Muscle of arm (tissue), 12 donors: ENCODE results near the gene OVCA2. TPM values are rescaled to one million over a fixed set of nuclear protein-coding genes. Genes with fewer than 3 reads are reported as not detected.
A peak's percentile ranks its signal among the peaks of the same experiment; 100 is the strongest.

ENCODE experiments used
- DNase-seq: peaks from one replicate; pipeline ENCODE4 v3.0.0-alpha.2; 2013
- polyA plus RNA-seq, 12 donors: library from polyadenylated mRNA; unstranded; fragments of 120-200 nt; gene quantifications; one replicate each; pipeline ENCODE4 v1.2.1, GENCODE V29; 2013; ENCODE audit not compliant: insufficient read length in 12 of 12

Gene OVCA2
- polyA plus RNA-seq, 12 donors: 7.8 to 12.7 (median 10.2) TPM; not detected in 2

DNA sequence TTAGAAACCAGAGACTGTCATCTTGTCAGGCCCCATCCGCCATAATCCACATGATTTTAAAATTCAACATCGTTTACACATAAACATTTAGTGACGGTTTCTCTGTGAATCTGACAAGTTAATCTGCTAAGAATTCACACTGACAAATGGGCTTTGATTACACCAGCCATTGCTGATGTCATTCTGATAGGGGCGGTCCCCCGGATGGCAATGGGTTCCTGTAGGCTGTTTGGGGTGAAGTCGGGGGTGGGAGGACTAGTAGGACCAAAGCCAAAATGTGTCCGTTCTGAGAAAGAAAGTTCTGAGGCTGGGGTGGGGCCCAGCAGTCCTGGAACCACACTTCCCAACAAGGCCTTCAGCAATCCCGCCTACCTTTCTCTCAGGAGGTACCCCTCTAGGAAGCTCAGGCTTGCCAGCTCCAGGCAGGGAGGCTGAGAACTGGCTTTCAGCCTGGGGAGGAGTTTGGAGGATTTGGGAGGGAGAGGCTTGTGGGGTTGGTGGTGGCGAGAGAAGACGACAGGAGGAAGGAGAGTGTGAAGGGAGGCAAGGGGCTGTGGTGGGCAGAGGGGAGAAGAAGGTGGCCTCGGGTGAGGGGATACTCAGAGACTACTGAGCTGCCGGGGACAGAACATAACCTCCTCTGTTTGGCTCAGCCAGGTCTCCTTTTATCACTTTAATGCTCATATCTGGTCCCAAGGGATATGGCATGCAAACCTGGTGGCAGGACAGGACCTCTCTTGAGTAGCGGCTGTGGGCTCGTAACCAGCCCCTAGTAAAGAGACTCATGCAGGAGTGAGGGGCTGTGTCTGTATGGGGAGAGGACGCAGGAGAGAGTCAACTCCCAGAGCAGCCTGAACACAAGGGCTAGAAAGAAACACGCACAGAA is 21.7 kb downstream of the OVCA2 start:
- no peak for DNase-seq

DNA sequence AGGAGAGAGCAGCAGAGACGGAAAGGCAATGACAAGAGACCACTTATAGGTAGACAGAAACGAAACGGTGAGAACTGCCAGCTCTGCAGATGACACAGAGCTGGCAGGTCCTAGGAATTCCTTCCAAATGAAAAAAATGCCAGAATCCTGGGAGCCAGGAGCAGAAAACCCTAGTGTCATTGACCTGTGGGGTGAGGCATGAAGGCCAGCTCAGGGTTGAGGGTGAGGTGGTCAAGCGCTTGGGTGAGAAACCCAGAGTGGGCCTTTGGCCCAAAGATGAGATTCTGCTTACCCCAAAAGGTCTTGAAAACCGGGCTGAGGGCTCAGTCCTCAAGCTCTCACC is 22.3 kb downstream of the OVCA2 start:
- DNase-seq: no peak

DNA sequence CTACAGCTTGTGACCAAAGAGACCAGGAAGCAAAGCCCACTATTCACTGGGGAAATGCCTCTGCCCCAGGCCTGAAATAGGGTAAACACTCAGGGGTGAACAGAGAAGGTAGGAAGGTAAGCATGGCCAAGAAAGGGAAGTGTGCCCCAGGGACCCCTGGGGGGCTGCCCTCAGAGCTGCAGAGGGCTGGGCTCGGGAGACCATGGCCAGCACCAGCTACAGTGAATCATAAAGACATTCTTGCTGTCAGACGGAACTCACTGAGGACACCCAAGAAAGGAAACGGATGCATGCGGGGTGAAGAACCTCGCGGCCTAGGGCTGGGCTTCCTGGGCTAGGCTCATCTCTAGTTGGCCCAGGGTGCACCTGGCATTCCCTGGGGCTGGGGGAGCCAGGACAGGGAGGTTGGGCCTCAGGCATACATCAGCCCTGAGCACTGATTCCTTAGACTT is 22.7 kb downstream of the OVCA2 start:
- no peak for DNase-seq

DNA sequence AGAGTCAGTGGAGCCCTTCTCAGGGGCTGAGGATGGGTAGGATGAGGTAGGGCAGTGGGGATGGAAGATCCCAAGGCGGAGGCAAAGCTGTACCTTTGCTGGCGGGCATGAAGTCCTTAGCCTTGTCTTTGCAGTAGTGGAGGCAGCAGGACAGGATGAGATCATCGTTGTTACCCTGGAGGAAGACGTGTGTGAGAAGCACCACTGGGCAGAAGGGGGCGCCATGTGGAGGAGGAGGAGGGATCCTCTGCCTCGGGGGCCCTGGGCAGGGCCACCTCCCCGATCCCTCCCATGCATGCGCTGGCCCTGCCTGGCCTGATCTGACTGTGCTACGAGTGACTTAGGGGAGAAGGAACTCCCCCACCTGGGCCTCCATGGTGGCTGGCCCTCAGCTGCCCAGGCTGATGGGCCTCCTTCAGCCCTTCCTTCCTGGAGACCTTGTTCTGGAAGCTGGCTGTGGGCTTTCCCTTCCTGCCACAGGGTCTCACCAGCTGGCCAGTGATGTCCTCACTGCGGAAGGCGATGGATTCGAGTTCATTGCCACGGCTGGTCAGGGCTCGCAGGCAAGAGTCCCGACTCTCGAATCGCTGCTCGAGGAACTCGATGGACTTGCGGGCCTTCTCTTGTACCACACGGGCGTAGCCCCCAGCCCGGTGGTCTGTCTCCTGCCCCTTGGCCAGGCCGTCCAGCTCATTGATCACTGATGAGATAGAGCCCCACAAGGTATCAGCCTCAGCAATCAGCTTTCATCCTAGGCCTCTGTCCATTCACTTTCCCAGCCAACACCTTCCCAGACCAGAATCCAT is 23.4 kb downstream of the OVCA2 start:
- DNase-seq: no peak

DNA sequence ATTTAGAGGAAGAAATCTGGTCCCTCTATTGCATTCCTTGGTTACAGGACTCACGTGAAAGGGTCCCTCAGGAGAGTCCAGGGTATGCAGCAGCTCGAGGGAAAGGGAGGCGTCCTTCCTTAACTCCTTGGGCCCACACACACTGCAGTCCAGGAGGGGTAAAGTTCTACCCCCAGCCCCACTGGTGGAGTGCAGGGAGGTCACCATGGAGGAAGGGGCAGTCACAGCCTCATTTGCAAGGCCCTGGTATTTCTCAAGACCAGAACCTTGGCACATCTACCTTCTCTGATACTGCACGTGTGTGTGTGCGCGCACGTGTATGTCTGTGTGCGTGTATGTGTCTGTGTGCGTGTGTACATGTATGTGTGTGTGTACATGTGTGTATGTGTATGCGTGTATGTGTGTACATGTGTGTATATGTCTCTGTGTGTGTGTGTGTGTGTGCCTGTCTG is 24.2 kb downstream of the OVCA2 start:
- no peak for DNase-seq

DNA sequence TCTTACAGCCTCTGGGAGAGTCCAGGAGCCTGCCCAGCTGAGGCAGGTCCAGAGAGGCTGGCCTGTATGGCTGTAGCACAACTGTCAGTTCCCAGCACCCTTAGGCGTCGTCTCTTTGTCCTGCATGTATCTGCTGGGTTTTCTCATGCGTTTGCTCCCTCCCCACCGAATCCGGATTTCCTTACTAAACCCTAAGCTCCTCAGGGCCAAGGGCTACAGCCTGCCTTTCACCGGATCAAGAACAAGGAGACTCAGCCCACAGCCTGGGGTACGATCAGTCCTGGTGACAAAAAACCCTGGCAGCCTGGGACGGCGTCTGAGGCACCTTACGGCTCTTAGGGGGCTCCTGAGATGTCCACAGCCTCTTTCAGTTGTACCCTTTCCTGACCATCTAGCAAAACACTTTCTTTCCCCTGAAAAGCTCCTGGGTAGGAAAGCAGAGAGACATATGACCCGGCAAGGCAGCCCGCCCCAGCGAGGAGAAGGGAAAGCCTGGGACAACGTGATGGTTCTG is 25.3 kb downstream of the OVCA2 start:
- DNase-seq: no peak

DNA sequence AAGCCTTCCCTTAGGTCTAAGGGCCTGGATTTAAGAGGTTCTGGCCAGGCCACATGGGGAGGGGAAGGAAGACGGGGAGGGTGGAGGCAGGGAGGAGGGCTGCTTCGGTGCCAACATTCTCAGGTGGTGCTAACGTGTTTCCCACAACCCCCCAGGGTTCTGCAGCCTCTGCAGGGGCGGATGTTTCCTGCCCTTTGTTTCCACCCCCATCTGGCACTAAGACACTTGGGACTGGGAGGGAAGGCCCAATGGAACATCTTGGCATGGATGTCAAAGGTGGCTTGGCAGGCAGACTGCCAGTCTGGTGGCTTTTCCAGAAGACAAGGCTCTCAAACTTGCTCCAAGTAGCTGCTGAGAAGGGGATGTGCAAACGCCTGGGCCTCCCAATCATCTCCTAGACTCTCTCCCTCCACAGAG is 25.8 kb downstream of the OVCA2 start:
- DNase-seq: no peak

DNA sequence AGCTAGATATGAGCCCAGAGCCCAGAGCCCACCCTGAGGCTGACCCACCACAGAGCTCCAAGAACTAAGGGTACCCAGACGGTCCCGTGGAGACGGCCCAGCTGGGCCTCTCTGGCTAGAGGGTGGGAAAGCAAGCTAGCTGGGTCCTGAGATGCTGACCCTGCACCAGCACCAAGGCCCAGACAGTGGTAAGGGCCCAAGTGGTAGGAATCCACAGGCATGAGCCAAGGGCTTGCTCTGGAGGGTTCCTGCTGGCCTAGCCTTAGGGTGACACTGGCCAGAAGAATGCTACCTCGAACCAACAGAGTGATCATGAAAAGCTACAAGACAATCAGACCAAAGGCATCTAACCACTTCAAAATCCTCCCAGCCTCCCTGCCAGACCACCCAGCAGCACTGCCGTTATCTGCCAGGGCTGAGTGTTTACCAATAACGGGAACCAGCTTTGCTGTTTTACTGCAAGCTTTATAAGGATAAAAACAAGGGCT is 26.3 kb downstream of the OVCA2 start:
- DNase-seq: no peak

DNA sequence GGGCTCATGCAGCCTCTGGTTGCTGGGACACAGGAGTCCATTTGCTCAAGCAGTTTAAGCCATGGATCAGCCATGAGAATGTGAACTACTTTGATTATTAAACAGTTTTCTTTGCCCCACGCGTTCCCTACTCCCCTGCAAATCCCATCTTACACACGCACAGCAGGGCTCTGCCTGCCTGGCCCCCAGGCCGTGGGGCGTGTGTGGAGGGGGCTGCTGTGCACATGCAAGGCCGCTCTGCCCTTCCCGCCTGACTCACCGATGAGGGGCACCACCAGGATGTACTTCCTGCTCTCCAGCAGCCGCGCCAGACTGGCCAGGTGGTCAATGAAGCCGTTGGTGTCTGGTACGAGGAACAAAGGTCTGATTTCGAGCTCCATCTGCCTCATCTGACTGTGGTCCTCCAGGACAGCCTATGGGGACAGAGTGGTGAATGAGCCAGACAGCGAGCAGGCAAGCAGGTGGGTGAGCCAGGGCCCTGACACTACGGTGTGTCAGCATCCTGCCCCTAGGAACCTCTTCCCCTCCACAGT is 26.8 kb downstream of the OVCA2 start:
- no peak for DNase-seq

DNA sequence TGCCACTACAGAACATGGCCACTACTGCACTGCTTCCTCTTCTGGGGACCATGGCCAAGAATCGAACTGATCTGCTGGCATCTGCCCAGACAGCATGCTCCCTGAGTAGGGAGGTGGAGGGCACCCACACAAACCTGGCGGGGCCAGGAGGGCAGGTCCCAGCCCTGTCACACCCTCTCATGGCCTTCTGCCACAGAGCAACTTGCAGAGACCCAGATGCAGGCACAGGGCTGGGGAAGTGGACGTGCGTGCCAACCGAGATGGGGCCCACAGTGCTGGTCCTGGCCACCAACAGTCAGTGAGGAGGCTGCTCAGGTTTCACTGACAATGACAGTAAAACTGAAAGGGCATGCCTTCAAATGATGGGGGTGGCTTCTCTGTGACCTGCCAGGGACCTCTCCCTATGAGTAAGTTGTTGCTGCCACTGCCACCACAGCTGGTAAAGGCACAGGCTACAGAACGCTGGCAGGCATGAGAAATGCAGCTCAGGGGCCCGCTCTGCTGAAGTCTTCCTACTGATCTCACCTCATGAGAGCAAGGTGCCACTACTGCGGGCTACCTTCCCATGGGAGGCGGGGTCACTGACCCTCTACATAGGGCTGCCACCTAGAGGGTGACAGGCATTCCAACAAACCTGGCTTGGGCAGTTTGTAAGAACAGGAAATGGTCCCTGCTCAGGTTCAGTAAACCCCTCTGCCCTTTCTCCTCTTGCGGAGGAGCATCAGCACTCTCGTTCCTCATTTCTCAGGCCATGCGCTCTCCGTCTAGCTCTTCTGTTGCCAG is 28.6 kb downstream of the OVCA2 start:
- no peak for DNase-seq

DNA sequence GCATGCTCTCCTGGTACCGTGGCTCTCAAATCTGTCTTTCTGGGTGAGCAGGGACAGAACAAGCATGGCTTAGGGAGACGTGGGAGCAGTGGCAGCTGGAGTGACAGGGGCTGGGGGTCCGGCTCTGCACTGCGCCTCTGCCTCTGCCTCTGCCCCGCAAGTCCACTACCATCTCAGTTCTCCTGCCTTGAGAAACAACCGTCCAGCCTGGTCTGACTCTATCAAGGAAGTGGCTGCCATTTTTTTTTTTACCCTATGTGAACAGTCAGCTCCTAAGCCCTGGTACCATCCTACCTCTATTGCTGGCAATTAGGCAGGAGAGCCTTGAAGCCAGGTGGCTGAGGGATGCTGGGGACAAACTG is 29.2 kb downstream of the OVCA2 start:
- DNase-seq: no peak

DNA sequence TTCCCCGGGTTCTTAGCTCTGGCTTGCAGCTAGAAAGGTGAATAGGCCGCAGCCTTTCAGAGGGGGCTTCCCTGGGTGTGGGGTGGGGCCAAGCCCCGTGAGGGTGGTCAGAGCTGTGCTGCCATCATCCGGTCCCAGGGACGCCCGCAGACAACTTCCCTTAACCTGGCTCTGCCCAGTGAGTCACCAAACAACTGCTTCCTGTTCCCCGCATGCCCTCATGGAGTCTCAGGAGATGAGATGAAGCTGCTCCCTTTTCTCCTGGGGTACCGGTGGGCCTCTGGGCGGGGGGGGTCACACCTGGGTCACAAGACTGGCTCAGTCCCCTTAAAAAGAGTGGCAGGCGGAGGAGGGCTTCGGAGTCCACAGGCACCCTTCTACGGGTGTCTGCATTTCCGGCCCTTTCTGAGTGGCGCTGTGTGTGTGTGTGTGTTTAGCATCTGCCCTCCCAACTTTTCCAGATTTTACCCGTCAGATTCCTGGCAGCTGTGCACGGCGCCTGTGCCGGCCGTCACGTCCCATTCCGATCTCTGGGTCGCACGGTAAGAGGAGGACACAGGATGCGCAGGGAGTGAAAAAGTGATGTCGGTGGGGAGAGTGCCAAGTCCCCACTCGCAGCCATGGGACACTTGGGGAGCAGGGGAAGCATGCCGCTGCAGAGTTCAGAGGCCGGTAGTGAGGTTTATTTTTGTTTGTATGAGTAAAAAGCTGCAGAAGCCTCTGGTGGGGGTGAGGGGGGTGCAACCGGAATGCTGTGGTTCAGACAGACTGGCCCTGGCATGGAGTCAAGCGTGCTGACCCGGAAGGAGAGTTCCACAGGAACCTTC is 29.8 kb downstream of the OVCA2 start:
- no peak for DNase-seq

DNA sequence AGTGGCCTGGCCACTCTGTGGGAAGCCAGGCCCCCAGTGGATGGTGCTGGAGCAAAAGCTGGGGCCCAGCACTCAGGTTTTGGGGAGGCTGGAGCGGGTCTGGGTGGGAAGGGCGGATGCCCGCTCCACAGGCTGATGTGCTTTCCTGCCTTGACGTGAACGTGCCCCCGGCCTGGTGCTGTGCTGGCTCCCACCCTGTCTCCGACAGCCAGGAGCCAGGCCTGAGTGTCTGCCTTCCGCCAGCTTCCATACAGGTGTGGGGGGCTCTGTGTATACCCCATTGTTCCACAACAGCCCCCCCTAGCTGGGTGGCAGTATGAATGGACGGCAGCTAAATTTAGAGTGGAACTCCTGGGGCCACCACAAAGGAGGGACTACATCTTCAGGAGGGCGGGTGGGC is 33.1 kb downstream of the OVCA2 start:
- DNase-seq: no peak

DNA sequence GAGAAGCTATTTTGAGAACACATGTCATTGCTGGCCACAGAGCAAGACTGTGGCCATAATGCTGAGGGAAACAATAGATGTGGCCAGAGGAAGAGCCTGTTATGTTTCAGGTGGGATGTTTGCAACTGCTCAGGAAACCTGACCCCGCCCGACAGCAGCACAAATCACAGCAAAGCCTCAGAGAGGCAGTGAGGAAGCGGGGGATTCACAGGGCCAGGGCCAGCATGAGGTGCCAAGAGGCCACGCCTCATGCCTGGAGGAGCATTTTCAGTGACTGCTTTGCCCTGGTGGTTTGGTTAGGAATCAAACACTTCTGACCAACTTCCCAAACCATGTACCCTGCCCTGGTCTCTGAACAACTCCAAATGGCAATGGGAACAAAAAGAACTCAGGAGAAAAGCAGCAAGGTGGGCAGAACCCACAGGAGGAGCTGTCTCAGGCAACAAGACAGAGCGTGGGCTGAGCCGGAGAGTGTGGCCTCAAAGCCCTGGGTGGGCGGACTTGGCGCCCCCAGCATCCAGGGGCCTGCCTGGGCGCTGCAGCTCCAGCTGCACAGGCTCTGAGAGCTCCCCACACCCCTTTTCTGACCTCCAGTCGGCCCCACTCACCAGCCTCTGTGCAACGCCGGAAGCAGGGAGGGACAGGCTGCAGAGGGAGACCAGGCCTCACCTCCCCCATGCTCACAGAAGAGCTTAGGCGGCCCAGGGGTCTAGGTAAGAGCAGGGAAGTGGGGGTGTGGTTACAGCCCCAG is 33.7 kb downstream of the OVCA2 start:
- peak; percentile 75 for DNase-seq

DNA sequence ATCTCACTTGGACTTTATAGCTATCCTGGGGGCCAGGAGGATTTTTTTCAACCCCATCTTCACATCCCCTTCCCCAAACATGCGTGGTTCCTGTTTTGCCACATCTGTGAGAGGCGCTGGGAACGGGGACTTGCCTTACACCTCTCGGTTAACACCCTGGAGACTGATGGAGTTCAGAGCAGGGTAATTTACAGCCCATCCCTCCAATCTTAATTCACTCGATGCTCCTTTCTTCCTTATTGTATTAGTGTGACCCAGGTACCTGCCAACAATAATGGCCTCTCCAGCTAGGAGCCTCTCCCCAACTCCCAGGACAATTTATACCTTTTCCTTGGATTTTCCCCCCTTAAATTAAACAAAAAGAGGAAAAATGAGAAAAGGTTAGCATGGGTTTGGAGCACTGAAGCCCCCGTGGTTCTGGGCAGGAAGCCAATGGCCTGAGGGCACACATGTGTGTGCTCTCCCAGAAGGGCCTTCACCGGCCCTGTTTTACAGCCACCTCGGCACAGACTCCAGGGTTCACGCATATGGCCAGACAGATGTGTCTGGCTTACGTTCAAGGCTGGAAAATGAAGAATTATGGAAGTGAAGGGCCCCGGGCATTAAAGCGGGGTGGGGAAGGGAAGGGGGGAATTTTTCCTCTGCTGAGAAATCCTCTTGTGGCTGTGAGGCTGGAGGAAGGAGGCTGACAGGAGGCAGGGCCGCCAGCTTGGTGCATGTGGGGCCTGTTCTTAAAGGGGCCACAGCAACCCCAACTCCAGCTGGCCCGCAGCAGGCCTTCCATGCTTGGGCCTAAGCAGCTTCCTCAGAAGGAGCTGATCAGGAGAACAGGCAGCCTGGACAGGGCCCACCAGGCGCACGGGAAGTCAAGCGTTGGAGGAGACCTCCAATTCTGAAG is 34.5 kb downstream of the OVCA2 start:
- peak; percentile 64 for DNase-seq

DNA sequence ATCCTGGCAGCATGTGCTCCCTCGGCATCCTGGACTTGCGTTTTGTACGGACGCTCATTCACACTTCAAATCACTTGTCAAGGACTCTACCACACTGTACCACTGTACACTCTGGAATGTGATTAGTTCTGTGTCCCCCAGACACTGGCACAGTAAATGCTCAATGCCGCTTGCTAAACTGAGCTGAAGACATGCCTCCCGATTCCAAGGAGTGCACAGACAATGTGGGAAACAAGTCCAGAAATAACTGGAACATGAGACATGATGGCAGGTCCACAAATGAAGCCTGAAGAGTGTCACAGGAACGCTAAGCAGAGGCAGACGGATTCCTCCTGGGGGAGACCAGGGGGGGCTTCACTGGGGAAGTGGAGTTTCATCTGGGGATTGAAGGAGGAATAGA is 35.2 kb downstream of the OVCA2 start:
- DNase-seq: no peak

DNA sequence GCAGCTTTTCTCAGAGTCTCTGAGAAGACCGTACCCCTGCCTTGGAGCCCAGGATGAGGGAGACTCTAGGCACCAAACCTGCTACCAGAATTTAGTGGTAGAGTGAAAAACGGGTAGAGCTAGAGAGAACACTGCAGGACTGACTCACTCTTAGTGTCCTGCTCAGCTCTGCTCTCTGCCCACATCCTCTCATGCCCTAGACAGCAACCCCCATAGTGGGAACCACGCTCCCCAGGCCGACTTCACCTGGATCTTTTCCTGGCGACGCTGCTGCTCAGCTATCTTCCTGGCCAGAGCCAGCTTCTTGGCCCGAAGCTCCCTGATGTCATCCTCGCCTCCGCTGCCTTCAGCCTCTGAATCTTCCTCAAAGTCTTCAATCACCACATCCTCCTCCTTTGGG is 39.7 kb downstream of the OVCA2 start:
- no peak for DNase-seq

DNA sequence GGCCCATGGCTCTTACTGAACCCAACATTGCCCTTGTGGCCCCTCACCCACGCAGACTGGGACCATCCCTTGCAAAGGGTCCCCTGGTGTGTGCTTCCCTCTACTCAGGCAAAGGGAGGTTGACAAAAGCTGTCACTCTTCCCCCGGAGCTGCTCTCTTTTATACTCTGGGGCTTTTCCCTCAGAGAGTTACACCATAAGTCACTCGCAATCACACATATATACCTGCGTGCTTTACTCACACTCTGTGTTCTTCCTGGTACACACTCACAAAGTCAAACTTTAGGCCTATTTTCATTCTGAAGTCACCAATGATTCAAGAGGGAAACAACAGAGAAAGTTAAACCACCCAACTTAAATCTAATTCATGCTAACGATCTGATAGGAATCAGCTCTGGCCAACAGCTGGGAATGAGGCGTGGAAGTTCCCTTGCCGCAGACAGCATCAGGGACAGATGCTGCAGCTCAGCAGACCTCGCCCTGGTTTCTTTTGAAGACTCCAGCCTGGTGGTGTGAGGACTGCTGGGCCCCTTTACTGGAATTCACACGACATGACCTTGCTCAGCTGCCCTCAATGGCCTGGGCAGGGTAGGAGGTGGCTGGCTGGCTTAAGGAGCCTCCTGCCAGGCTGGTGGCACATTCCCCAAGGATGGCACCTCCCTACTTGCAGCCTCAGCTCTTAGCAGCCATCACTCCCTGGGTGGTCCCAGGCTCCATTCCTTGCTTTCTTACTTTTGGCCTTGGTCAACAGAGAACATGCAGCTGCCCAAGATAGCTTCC is 40.4 kb downstream of the OVCA2 start:
- DNase-seq: no peak
